ENCODE data around the gene THBS2.

DNA sequence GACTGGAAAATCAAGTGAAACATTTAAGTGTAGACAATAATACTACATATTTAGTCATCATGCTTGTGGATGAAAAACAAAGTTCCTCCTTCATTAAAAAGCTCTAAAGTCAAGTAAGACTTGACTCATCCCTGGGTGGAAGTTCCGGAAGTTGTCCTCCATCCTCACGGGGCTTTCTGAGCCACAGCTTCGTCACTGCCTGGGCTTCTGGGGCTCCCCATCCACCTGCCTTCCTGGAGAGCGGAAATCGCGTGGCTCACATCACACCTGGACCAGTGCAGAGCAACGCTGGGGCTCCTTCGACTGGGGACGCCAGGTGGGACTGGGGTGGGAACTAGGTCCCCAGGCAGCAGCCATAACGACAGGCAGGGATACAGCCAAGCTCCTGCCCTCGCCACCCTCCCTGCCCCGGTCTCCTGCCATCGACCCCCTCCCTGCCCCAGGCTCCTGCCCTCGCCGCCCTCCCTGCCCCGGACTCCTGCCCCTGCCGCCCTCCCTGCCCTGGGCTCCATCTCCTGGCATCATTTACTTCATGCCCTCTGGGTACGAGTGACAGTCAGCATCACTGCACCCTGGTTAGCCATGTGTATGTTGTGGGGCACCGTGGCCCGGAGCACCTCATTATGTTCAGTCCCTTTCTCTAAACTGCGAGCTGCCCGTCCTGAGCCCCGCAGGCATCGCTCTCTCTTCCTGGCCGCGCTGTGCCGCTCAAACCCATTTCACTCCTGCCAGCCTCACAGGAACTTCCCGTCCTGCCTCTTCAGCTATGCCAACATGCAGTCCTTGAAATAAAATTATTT lies 12.9 kb downstream of the THBS2 start:
- TF ChIP-seq, protein P1, sequence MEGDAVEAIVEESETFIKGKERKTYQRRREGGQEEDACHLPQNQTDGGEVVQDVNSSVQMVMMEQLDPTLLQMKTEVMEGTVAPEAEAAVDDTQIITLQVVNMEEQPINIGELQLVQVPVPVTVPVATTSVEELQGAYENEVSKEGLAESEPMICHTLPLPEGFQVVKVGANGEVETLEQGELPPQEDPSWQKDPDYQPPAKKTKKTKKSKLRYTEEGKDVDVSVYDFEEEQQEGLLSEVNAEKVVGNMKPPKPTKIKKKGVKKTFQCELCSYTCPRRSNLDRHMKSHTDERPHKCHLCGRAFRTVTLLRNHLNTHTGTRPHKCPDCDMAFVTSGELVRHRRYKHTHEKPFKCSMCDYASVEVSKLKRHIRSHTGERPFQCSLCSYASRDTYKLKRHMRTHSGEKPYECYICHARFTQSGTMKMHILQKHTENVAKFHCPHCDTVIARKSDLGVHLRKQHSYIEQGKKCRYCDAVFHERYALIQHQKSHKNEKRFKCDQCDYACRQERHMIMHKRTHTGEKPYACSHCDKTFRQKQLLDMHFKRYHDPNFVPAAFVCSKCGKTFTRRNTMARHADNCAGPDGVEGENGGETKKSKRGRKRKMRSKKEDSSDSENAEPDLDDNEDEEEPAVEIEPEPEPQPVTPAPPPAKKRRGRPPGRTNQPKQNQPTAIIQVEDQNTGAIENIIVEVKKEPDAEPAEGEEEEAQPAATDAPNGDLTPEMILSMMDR (conservative IDR thresholded peaks at IDR 0.05 in 1 of 2, IDR thresholded peaks at IDR 0.05 in 1 of 2; ENCODE audit: extremely low read depth in 1 of 2, insufficient read depth in 1 of 2, low read depth in 1 of 2, low read length in 2 of 2): no peak
- TF ChIP-seq EZH2 (IDR thresholded peaks at IDR 0.05; ENCODE audit: borderline replicate concordance, low read length): no peak

Measured in mammary epithelial cell (primary cell).